SK-N-DZ (cell line): ENCODE measurements around the gene GDPD3.

Source experiments
- DNase-seq: peaks from one replicate; pipeline ENCODE4 v3.0.0-alpha.2; 2015; ENCODE audit warnings: low spot score

GDPD3 gene

DNA sequence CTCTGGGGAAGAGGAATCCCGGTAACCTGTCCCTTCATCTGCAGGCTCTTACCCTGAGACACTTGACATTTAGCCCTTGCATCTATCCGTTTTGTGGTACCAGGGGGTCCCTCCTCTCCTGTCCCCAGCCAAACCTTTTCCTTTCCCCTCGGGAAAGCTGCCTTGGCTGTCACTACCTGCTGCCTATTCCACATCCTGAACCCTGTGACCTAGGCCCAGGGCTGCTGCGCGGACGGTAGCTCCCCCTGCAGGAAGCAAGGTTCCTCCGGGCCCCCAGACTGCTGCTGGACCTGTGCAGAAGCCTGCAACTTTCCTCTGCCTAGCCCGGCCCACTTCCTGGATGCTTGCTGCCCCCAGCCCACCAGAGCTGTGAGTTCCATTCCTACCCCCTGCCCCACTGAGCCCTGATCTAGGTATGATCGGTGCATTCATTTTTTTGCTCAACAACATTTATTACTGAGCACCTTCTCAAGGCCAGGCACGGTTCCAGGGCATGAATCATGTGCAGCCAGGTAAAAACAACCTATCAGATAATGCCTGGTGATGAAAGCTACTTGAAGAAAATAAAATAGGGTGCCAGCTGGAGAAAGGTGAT lies 58.3 kb downstream of the GDPD3 start:
- DNase-seq, result peak; percentile 52
